SK-N-SH treated with all-trans-retinoic acid at 6 μM for 48 hours (cell line): Measurements from ENCODE around the gene NEGR1.

ENCODE experiments used
- CREB5 ChIP-seq: fragments of 250-450 bp; sonication (Bioruptor Pico); IDR thresholded peaks from 2 replicates; pipeline ENCODE4 v1.5.1; 2020; ENCODE audit warnings: low read depth, mild to moderate bottlenecking, moderate library complexity
- CSRNP3 ChIP-seq: fragments of 250-450 bp; sonication (Bioruptor Pico); IDR thresholded peaks from 2 replicates; pipeline ENCODE4 v1.5.1; 2021; ENCODE audit warnings: mild to moderate bottlenecking, moderate library complexity
- TOX ChIP-seq: fragments of 250-450 bp; sonication (Bioruptor Pico); IDR thresholded peaks from 2 replicates; pipeline ENCODE4 v1.8.0; 2021; ENCODE audit warnings: mild to moderate bottlenecking, moderate library complexity, borderline replicate concordance

- TF ChIP-seq CREB5 (CRISPR knock-in tag), result no peak
- TF ChIP-seq CSRNP3, result no peak
- TF ChIP-seq TOX (CRISPR knock-in tag), result no peak
Measured at GRCh38 chr1:71733121-71733520, 549.2 kb downstream of the NEGR1 start.
